Measurements from ENCODE around the gene USF2. TPM values are rescaled to one million over a fixed set of nuclear protein-coding genes. Genes with fewer than 3 reads are reported as not detected.

USF2 gene
- polyA plus RNA-seq, 3 donors from 2014 or later, result 0.29 to 10.4 (median 7.6) TPM

DNA sequence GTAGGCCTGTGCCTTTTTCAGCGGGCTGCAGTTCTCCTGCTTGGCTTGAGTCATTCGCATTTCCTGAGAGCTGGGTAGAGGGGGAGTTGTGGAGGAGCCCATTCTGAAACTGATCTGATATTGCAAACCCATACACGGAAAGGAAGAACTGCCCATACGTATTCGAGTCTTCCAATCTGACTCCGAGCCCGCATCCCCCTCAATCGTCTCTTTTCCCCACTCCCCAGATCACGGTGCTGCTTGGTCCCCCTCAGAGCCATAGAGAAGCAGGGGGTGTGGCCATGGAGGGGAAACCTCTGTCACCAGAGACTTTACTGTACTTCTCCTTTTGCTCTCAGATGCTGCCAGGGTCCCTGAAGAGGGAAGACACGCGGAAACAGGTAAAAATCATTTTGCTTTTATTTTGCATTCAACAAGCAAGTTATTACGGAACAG, 60.1 kb downstream of the USF2 start, which contains the start of gene CD22:
Gene CD22 (plus strand): TSS at position 337 of the 435 bp plus-strand sequence. CDS start 2,854 bp downstream, outside the sequence.
- Mint-ChIP-seq H3K27me3 (ENCODE audit: low read depth in 3 of 3) (peaks cover 10 to 15% (median 14%) of the 10 kb centered on the region in 3 donors), H3K36me3 (no peaks in the 10 kb centered on the region), H3K27ac (no peak within 1 kb of the TSS), H3K4me3 (no peak within 1 kb of the TSS), H3K4me1 (no peaks in the 10 kb centered on the region), H3K9me3 (no peaks in the 10 kb centered on the region)
- DNase-seq, result no peak

DNA sequence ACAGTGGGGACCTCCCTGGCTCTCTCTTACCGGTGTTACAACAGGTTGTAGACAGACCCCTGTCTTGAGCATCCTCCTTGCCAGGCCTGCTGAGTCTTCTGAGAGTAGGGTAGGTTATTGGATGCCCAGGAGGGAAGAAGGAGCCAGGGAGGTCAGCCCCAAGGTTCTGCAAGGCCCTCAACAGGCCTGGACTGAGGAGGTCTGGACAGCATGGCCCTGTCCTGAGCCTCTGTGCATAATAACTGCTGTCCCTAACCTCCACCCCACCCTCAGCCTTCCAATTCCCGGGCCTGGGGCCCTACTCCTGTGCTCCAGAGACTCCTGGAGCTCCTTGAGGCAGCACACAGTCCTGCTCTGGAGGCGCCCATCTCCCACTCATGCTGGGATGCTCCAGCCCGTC, 60.6 kb downstream of the USF2 start:
- H3K4me1 Mint-ChIP-seq, result no peaks in the 10 kb centered on the region
- DNase-seq, result no peak
- H3K4me3 Mint-ChIP-seq, result no peak overlapping the region
- H3K36me3 Mint-ChIP-seq, result no peaks in the 10 kb centered on the region
- H3K27me3 Mint-ChIP-seq (ENCODE audit: low read depth in 3 of 3), result peaks cover 10 to 14% (median 13%) of the 10 kb centered on the region in 3 donors
- H3K9me3 Mint-ChIP-seq, result no peaks in the 10 kb centered on the region
- H3K27ac Mint-ChIP-seq, result no peak overlapping the region

Other genes starting within 250 kb of the USF2 start
- under 1 TPM; 0.27 to 0.83 (median 0.58) TPM for gene SCN1B, start 238.5 kb upstream of the USF2 start, polyA plus RNA-seq
- not detected for gene HPN, start 227.2 kb upstream of the USF2 start, polyA plus RNA-seq
- gene FXYD3, start 153.1 kb upstream of the USF2 start, polyA plus RNA-seq, result not detected
- gene LGI4, start 133.9 kb upstream of the USF2 start, polyA plus RNA-seq, result not detected
- under 1 TPM in 2 of 3 donors, not detected in 1; 0.53 to 0.83 TPM for gene FXYD1, start 130.1 kb upstream of the USF2 start, polyA plus RNA-seq
- gene FXYD7, start 125.7 kb upstream of the USF2 start, polyA plus RNA-seq, result 1 to 10 TPM; 2.1 to 4.1 (median 2.5) TPM
- 100 to 1,000 TPM; 262 to 427 (median 346) TPM for gene FXYD5, start 114.2 kb upstream of the USF2 start, polyA plus RNA-seq
- not detected for gene FAM187B, start 40.2 kb upstream of the USF2 start, polyA plus RNA-seq
- 10 to 100 TPM in 2 of 3 donors, 1 to 10 TPM in 1; 5.3 to 14.2 (median 11.8) TPM for gene LSR, start 20.0 kb upstream of the USF2 start, polyA plus RNA-seq
- gene HAMP, start 13.6 kb downstream of the USF2 start, polyA plus RNA-seq, result 1 to 10 TPM in 1 of 3 donors, not detected in 2; 1.1 TPM
- gene MAG, start 23.2 kb downstream of the USF2 start, polyA plus RNA-seq, result not detected
- 1 to 10 TPM in 1 of 3 donors, under 1 TPM in 1, not detected in 1; 0.93 to 2.2 TPM for gene CD22, start 60.2 kb downstream of the USF2 start, polyA plus RNA-seq
- not detected for gene FFAR1, start 78.9 kb downstream of the USF2 start, polyA plus RNA-seq
- not detected for gene FFAR3, start 89.5 kb downstream of the USF2 start, polyA plus RNA-seq
- gene GPR42, start 102.1 kb downstream of the USF2 start, polyA plus RNA-seq, result not detected
- gene FFAR2, start 179.3 kb downstream of the USF2 start, polyA plus RNA-seq, result 1 to 10 TPM in 1 of 3 donors, under 1 TPM in 2; 0.12 to 1.6 (median 0.15) TPM
- gene KRTDAP, start 221.5 kb downstream of the USF2 start, polyA plus RNA-seq, result not detected
- gene DMKN, start 244.7 kb downstream of the USF2 start, polyA plus RNA-seq, result 10 to 100 TPM in 2 of 3 donors, 1 to 10 TPM in 1; 5.0 to 24.5 (median 20.3) TPM

Data from immature natural killer cell (primary cell).